ENCODE results near the gene ITM2B.

ITM2B gene

DNA sequence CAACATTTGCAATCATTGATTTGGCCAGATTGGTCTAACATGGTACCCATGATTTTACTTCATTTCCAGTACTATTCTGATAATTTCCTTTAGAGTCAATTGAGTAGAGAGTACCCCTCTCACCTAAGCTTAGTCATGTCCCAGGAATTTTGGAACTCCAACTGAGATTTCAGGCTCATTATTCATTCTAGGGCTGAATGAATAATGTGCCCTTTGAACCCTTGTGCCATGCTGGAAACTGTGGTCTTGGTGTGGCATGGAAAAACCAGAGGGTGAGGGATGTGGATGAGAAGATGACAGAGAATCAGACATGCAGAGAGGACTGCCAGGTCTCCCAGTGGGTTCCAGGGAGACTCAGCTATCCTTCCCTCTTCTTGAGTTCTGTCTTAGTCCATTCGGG is 30.2 kb downstream of the ITM2B start:
- DNase-seq, result no peak

DNA sequence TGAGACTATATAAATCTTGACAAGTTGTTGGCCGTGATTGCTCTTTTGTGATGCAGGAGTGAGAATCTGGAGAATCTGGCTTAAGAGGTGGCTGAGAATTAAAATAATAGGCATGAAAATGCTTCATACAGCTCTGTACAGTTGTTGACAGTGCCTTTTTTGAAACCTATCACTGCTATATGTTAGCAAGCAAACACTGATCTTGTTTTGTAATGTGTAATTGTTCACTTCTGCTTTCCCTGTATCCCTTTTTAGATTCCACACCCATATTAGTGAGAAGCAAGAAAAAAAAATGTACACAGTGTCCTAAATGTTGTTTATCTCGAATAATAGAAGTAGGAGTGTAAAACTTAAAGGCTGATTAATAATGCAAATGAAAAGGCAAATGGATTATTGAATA is 31.1 kb downstream of the ITM2B start:
- no peak for DNase-seq

DNA sequence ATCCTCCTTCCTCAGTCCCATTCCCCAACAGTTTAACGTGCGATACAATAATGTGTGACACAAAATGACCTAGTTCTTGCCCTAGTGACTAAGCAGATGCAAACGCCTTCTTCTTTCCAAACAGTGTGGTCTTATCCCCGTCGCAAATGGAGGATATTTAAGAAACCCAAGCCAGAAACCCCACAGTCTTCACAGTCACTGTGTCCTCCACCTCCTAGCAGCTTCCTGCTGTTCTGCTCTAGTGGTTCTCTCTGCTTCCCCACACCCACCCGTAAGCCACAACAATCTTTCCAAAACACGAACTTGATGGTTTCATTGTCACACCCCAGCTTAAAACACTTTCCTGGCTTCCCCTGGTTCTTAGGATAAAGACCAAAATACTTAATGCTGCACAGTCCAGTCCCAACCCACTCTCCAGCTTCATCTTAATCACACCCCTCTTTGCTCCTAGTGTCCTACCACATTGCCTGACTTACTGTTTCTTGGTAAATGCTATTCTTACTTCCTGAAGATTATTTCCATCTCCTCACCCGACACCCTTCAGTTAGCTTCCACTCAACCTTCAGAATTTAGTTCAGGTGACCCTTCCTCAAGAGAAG is 32.3 kb downstream of the ITM2B start:
- DNase-seq, result no peak

DNA sequence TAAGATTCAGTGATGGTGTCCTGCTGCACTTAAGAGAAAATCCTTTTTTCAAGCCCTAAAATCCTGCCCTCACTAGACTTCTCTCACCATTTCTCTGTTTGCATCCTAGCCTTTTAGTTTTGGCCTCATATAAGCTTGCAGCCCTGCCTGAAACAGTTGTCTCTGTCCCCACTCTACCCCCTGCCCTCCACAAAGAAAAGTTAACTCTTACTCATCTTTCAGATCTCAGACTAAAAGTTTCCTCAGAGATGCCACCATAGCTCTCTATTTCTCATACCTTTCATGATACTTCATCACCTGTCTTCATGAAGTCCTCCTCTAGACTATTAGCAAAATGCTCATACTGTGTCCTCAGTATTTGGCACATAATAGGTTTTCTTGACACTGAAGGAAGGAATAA is 33.1 kb downstream of the ITM2B start:
- no peak for DNase-seq

DNA sequence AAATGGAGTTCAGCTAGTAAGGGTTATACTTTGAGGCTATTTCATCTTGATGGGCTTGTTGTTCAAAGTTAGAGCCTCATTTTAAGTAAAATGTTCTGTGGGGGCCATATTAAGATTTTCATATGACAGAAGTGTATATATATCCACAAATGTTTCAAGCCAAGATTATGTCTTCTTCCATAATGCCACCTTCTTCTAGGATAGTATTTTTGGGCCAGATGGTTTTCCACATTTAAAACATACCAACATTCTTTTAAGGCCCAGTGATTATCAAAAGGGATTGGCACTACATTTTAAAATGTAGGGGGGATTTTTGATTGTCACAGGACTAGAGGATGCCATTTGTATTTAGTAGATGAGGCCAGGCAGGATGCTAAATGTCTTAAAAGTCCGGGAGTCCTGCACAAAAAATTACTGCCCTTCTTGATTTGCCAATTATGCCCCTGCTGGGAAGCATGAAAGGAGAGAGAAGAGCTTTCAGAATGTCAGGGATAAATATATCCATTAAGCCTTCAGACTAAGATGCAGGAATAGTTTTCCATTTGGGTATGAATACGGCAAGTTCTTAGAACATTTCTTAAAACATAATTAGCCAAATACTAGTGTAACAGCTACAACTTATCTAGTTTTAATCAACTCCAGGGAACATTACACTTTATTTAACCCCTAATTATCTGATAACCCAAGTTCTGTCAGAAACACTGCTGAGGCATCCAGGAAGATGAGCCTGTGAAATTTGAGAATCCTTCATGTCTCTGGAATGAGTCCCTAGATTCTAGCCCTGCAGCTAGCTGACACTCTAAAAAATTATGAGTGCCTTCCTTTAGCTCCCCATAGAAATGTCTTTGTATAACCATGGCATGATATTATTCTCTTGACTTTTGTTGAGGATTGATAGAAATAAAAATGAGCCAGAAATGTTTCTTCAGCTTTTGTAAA is 34.0 kb downstream of the ITM2B start:
- no peak for DNase-seq

DNA sequence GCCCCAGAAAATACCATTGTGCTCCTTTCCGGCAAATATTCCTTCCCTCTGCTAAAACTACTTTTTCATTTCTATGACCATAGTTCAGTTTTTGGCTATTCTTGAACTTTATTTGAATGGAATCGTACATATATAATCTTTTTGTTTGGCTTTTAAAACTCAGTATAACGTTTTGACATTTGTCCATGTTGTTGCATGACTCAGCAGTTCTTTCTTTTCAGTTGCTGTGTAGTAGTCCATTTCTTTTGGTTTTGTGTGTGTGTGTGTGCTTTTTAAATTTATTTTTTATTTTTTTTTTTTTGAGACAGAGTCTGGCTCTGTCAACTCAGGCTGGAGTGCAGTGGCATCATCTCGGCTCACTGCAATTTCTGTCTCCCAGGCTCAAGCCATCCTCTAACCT is 35.0 kb downstream of the ITM2B start:
- no peak for DNase-seq

DNA sequence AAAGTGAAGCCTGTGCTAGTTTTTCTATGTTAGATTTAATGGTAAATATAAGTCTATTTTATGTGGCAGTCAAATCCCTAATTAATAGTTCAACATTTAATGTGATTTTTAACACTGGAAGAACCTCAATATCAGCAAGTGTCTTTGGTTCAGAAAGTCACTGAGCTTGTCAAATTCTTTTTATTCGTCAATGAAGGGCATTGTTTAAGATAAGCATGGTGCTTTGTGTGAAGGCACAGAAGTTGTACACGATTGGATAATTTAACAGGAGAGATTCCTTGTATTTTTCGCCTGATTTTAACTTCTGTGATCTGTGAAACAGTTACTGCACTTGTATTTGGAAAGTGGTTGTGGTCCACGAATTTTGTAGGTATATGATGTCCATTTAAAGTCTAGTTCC is 40.3 kb downstream of the ITM2B start:
- no peak for DNase-seq

DNA sequence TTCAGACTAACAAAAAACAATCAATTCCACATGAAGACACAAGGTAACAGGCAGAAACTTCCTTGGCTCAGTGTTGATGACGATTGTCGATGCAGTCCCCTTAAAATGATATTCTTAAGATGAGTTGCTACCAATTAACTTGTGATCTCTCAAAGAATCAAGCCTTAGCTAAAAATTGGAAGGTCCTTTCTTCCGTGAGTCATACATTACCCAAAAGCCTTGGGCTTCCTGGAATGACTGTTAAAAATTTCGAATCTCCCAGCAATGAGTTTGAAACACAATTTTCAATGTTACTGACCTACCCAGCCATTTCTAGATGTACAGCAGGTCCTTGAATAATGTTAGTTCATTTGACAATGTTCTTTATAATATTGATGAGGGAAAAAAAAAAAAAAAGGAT is 42.5 kb downstream of the ITM2B start:
- no peak for DNase-seq

DNA sequence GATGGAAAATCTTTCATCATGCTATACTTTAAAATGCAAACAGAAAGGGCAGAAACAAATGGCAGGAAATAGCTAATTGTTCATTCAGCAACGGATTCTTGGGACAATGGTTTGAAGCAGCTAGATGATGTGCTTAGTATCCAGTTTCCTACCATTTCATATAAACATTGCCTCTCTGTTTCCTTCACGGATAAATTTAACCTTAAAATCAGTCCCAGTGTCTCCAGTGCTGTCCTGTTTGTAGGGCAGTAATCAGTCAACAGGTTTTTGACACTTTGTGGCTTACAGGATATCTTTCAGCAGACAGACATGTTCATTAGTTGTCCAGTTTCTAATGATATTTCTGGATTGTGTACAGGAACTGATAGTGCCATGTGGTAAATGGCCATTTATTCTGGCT is 45.8 kb downstream of the ITM2B start:
- no peak for DNase-seq

DNA sequence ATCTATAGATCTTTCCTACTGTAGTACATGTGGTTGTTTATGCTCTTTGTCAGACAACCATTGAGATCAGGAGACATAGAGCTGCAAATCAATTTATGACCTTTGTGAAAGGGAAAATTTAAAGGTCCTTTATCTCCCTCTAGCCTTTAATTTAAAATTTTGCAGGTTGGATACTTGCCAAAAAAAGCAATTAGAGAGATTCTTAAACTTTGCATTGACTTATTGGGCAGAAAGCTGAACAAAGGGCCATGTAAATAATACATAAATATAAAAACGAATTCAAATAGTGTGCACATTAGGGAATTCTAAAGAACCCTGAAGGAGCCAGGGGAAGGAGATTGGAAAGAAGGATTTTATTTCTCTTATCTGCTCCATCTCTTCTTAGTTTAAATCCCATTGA is 48.5 kb downstream of the ITM2B start:
- DNase-seq, result no peak

DNA sequence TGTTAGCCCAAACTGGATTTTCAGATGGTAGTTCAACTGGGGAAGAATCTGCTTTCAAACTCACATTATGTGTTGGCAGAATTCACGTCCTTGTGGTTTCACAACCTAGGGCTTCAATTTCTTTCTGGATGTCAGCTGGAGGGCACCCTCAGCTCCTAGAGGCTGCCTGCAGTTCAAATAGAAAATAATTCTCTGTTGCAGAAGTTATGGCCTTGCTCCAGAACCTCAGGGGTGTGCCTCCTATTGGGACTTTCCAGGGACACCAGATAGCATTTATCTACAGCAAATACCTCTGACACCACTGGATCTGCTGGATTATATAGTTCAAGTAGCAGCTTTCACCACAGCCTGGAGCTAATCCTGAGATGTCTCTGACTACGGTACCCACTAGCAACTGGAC is 58.7 kb downstream of the ITM2B start:
- DNase-seq, result no peak

DNA sequence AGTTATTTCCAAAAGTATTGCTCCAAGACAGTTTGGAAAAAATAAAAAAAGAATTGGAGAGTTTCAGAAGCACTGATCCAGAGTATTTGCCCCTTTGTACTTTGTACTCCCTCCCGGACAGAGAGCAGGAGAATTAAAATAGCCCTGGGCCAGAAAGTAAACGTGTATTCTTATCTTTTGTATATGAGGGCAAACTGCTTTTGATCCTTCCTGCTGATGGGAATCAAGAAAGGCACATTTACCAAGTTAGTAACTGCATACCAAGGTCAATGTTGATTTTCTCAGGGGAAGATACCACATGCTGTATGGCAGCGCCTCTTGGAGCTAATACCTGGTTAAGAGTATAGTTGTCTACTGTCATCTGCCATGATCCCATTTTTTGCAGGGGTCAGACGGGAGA is 59.6 kb downstream of the ITM2B start:
- no peak for DNase-seq

DNA sequence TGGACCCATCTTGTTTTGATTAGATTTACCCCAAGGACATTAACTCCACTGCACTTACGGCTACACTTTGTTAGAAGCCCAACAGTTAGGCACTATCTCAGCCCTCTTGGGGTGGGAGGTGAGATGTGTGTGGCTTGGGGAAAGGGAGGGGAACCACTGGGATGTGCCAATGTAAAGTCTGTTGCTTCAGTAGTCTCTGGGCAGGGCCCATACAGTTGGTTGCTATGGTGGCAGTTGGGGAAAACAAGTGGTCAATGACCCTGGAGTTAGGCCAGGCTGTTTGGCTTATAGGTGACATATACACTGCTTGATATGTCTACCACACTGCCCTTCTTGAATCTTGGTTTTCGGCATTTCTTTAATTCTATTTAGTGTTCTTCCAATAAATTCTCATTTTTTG is 61.6 kb downstream of the ITM2B start:
- no peak for DNase-seq

DNA sequence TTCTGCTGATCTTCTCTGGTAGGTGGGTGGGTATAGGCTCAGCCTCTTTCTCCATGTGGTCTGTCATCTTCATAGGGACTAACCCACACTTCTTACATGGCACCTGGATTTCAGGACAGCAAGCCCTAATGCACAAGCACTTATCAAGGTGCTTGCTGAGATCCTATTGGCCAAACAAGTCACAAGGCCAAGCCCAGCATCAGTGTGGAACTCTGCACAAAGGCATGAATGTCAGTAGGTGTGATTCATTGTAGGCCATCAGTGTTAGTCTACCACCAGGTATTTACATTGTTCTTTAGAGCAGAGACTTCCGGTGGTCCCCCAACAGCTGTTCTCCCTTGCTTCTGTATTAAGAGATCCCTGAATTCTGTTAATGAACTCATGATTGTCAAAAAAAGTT is 62.3 kb downstream of the ITM2B start:
- DNase-seq, result no peak

DNA sequence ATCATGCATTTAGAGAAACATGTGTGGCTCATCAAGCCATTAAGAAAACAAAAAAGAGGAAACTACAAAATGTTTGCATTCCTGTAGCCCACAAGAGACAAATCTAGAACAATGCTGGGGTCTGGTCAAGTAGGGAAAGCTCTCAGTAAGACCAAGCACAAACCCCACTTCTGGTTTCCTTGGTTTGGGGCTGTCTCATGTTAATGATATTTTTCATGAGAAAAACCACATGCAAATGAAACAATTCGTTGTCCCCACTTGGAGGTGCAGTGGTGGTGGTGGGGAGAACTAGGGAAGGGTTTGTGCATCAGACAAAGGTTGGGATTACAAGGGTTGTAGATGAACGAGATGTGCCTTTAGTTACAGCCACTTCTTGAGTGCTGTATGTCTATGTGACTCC is 63.5 kb downstream of the ITM2B start:
- no peak for DNase-seq

DNA sequence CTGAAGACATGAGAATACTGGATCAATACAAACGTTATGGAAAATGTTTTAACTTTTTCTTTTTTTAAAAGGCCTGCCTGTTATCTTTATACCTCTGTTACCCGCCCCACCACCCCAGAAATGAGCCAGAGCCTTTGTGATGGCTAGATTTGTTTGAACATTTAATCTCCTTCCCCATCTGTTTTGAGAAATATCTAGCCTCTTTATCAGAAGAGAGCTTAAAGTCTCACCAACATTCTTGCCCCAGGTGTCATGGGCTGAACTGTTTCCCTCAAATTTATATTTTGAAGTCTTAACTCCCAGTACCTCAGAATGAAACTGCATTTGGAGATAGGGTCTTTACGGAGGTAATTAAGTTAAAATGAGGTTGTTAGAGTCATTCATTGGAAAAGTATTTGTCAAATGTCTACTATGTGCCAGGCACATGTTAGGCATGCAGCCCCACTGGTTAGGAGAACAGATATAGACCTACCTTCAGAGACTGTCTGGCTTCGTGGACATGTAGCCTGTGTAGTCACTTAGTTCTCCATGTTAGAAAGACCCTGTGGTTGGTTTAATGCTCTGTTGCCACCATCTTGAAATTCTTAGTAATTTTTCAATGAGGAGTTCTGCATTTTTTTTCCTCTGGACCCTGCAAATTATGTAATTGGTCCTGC is 64.3 kb downstream of the ITM2B start:
- no peak for DNase-seq

DNA sequence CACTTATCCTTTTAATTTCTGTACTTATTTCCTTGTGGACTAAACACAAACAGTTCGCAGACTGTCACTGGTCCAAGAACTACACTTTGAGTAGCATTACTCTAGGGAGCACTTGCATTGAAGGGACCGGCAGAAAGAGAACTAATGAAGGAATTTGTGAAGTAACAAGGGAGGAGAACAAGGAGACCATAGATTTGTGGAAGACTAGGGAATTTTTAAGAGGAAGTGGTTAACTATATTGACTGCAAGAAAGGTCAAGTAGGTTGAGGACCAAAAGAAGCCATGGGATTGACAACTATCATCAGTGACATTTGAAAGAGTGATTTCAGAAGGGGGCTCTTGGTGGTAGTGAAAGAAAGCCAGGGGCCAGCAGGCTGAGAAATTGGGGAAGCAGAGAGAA is 66.6 kb downstream of the ITM2B start:
- no peak for DNase-seq

DNA sequence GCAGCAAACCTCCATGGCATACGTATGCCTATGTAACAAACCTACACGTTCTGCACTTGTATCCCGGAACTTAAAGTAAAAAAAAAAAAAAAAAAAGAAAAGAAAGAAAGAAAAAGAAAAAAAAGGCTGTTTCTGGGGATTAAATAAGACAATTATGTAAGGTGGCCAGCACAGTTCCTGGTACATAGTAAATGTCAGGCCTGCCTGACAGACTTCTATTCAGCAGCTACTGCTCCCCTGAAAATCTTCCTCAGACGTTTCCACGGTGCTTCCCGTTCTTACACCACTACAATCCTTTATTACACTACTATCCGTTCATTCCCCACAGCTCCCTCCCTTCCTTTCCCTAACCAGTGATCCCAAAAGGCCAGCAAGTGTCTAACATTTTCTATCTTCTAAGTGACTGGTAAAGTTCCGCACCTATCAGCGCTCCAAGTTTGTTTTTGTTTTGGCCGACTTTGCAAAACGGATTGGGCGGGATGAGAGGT is 69.9 kb downstream of the ITM2B start:
- no peak for DNase-seq

DNA sequence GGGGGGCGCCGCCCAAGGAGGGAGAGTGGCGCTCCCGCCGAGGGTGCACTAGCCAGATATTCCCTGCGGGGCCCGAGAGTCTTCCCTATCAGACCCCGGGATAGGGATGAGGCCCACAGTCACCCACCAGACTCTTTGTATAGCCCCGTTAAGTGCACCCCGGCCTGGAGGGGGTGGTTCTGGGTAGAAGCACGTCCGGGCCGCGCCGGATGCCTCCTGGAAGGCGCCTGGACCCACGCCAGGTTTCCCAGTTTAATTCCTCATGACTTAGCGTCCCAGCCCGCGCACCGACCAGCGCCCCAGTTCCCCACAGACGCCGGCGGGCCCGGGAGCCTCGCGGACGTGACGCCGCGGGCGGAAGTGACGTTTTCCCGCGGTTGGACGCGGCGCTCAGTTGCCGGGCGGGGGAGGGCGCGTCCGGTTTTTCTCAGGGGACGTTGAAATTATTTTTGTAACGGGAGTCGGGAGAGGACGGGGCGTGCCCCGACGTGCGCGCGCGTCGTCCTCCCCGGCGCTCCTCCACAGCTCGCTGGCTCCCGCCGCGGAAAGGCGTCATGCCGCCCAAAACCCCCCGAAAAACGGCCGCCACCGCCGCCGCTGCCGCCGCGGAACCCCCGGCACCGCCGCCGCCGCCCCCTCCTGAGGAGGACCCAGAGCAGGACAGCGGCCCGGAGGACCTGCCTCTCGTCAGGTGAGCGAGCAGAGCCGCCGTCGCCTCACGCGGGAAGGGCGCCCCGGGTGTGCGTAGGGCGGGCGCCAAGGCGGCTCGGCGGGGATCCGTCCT is 70.5 kb downstream of the ITM2B start, which contains the start of gene RB1:
TSS of gene RB1 (plus strand) at position 393 of the 784 bp plus-strand sequence. CDS start at position 555, 162 bp downstream.
- DNase-seq, result peak; percentile 95

DNA sequence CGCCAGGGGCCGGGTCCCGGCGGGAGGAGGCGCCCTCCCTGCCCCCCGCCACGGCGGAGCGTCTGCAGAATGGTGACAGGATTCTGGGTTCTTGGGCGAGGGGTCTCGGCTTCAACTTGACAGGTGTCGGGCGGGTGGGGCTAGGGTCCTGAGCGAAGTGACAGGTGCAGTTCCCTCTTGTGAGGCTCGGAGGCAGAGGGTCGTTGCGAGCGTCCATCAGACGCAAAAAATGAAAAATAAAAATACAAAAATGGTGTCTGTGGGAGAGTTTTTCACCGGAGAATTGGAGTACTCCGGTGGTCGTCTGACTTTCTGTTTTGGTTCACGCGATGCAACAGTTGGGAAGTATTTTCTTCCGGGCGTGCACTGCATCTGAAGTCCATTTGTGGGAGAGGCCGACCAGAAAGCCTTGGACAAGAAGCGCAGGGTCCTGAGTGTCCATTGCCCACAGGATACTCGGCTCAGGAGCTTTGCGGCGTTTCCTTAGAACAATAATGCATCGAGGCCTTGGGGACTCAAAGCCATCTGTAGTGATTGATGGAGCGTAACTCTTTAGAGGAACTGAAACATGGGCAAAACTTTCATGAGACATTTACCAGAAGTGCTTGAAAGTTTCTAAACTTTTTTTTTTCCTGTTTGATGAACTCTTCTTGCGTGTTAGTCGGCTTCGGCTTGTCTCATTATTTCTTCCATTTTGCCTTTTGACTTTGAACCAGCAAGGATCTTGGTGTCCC is 71.3 kb downstream of the ITM2B start:
- DNase-seq, result no peak

DNA sequence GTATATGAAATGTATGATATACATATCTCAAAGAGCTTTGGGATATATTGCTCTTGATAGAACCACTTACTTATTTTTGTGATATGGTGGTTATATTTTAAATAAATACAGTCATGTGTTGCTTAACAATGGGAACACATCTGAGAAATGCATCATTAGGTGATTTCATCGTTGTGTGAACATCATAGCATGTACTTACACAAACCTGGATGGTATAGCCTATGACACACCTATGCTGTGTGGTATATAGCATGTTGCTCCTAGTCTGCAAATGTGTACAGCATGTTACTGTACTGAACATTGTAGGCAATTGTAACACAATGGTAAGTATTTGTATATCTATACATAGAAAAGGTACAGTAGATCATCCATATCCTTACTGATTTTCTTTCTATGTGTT is 78.2 kb downstream of the ITM2B start:
- no peak for DNase-seq

DNA sequence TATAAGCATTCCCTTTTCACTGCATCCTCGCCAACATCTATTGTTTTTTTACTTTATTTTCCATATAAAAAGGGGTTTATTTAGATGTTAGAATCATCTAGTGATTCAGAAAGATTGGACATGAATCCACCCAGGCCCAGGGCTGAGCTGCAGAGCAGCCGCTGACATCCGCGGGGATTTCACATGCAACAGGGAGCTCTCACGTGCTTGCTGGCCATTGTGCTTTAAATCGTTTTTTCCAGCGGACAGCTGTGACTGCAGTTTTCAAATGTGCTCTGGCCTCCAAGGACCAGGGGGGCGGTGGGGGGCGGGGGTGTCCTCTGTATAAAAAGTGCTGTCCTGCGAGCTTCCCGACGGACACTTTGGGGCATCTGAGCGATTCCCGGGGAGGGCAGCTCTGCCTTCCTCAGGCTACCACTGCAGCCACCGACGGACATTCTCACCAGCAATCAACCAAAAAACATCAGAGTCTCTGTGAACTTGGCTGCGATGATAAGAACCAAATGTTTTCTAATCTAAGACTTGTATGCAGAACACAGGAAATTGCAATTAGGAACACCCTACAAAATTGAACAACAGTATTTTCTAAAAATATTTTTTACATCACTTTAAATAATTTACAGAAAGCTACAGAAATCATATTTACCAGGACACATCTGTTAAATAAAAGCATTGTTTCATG is 83.1 kb downstream of the ITM2B start:
- DNase-seq, result no peak
